Stimulated activated CD8-positive, alpha-beta memory T cell treated with anti-CD3 and anti-CD28 coated beads, Interleukin-4, amount 100 ng/mL, for 24 hours (primary cell): Measurements from ENCODE around the gene COMP.
"Not testable (repeated sequence)": the region's sequence is repeated elsewhere in the genome, so short reads cannot be mapped to it uniquely, and the experiment has no call there.

ENCODE experiments used
- DNase-seq: peaks from one replicate; pipeline ENCODE4 v3.0.0-alpha.2; 2020; ENCODE audit warnings: low read depth

COMP gene

GRCh38 chr19:18745931-18746330, 45.2 kb downstream of the COMP start:
- no peak for DNase-seq

GRCh38 chr19:18745012-18745735, 45.9 kb downstream of the COMP start:
- no peak for DNase-seq

GRCh38 chr19:18743784-18744418, 47.2 kb downstream of the COMP start:
- DNase-seq: no peak

GRCh38 chr19:18742838-18743783, 48.0 kb downstream of the COMP start:
- DNase-seq: no peak

- DNase-seq: no peak
Observed at GRCh38 chr19:18742324-18742723, 48.8 kb downstream of the COMP start.

- no peak for DNase-seq
Observed at GRCh38 chr19:18741124-18742121, 49.7 kb downstream of the COMP start.

GRCh38 chr19:18738961-18739690, 52.0 kb downstream of the COMP start:
- DNase-seq: no peak

- DNase-seq: no peak
Observed at GRCh38 chr19:18737954-18738351, 53.2 kb downstream of the COMP start.

- DNase-seq: no peak
Observed at GRCh38 chr19:18737337-18737953, 53.7 kb downstream of the COMP start.

- no peak for DNase-seq
Observed at GRCh38 chr19:18736415-18737336, 54.4 kb downstream of the COMP start.

GRCh38 chr19:18735752-18736151, 55.4 kb downstream of the COMP start:
- no peak for DNase-seq

GRCh38 chr19:18735324-18735723, 55.8 kb downstream of the COMP start:
- DNase-seq: no peak

GRCh38 chr19:18733762-18734332, 57.3 kb downstream of the COMP start:
- DNase-seq: not testable (repeated sequence)

- DNase-seq: no peak
Observed at GRCh38 chr19:18733196-18733647, 57.9 kb downstream of the COMP start.
